HEK293 (cell line): Measurements from ENCODE around the gene C6orf120.

Source experiments
- CTCF ChIP-seq: fragments of 450-650 bp; formaldehyde crosslinking; IDR thresholded peaks from 2 replicates; pipeline ENCODE4 v1.5.1; 2016; ENCODE audit warnings: missing biosample characterization, missing genetic modification characterization
- PRDM2 ChIP-seq: fragments of 450-650 bp; formaldehyde crosslinking; IDR thresholded peaks from 2 replicates; pipeline ENCODE4 v1.5.1; 2016; ENCODE audit warnings: missing biosample characterization, missing genetic modification characterization, borderline replicate concordance
- TCF7L2 ChIP-seq: IDR thresholded peaks from 2 replicates; pipeline ENCODE4 v1.6.1; 2011; ENCODE audit warnings: low read depth, mild to moderate bottlenecking, inconsistent platforms, low read length, moderate library complexity, borderline replicate concordance
- TRIM28 ChIP-seq: IDR thresholded peaks from 2 replicates; pipeline ENCODE4 v1.6.1; 2011; ENCODE audit warnings: low read length, control low read depth, borderline replicate concordance
- ZBTB1 ChIP-seq: fragments of 450-650 bp; formaldehyde crosslinking; IDR thresholded peaks from 2 replicates; pipeline ENCODE4 v1.5.1; 2016; ENCODE audit warnings: missing biosample characterization, missing genetic modification characterization
- ZBTB20 ChIP-seq: fragments of 450-650 bp; formaldehyde crosslinking; IDR thresholded peaks from 2 replicates; pipeline ENCODE4 v1.5.1; 2016; ENCODE audit warnings: missing biosample characterization, missing genetic modification characterization
- ZBTB26 ChIP-seq: fragments of 450-650 bp; formaldehyde crosslinking; optimal IDR thresholded peaks from 2 replicates; pipeline ENCODE3; 2016; ENCODE audit warnings: missing biosample characterization, mild to moderate bottlenecking, missing genetic modification characterization
- ZFP37 ChIP-seq: fragments of 450-650 bp; formaldehyde crosslinking; IDR thresholded peaks from 2 replicates; pipeline ENCODE4 v1.5.1; 2016; ENCODE audit warnings: missing biosample characterization, missing genetic modification characterization
- ZNF514 ChIP-seq: fragments of 450-650 bp; formaldehyde crosslinking; IDR thresholded peaks from 2 replicates; pipeline ENCODE4 v1.5.1; 2016; ENCODE audit warnings: missing biosample characterization, missing genetic modification characterization
- ZNF670 ChIP-seq: fragments of 450-650 bp; formaldehyde crosslinking; IDR thresholded peaks from 2 replicates; pipeline ENCODE4 v1.5.1; 2016; ENCODE audit warnings: missing biosample characterization, missing genetic modification characterization, low read depth
- ZNF768 ChIP-seq: fragments of 450-650 bp; formaldehyde crosslinking; IDR thresholded peaks from 2 replicates; pipeline ENCODE4 v1.5.1; 2018; ENCODE audit warnings: missing biosample characterization, mild to moderate bottlenecking, missing genetic modification characterization

GRCh38 chr6:169726963-169727362, 25.0 kb downstream of the C6orf120 start:
- TF ChIP-seq ZNF670 (tag by site-specific recombination) (no peak), ZNF514 (tag by site-specific recombination) (no peak), PRDM2 (no peak), CTCF (no peak), ZBTB26 (tag by site-specific recombination) (no peak), TCF7L2 (no peak), ZBTB1 (no peak), ZFP37 (no peak), TRIM28 (no peak), ZBTB20 (no peak), ZNF768 (tag by site-specific recombination) (no peak)
